ENCODE results near the gene IGFBP2. TPM values are rescaled to one million over a fixed set of nuclear protein-coding genes. Genes with fewer than 3 reads are reported as not detected.

Gene IGFBP2
- total RNA-seq, 4 donors from 2014 or later: 126 to 243 (median 153) TPM

- DNase-seq (ENCODE audit: low spot score): no peak
- ATAC-seq (ENCODE audit: low FRiP score): no peak
- no peak for TF ChIP-seq CTCF (IDR thresholded peaks at IDR 0.05)
These were observed 28.6 kb downstream of the IGFBP2 start for GRCh38 chr2:216661639-216662375.

- no peak for ATAC-seq (ENCODE audit: low FRiP score)
- no peak for TF ChIP-seq CTCF (IDR thresholded peaks at IDR 0.05)
- DNase-seq (ENCODE audit: low spot score): no peak
These were observed 29.9 kb downstream of the IGFBP2 start for GRCh38 chr2:216663106-216663505.

GRCh38 chr2:216663846-216664245, 30.6 kb downstream of the IGFBP2 start:
- ATAC-seq (ENCODE audit: low FRiP score) (no peak), DNase-seq (ENCODE audit: low spot score) (no peak)
- TF ChIP-seq CTCF (IDR thresholded peaks at IDR 0.05): no peak

GRCh38 chr2:216664593-216665034, 31.4 kb downstream of the IGFBP2 start:
- DNase-seq (ENCODE audit: low spot score) (no peak), ATAC-seq (ENCODE audit: low FRiP score) (peak; percentile 57)
- TF ChIP-seq CTCF (IDR thresholded peaks at IDR 0.05): no peak

GRCh38 chr2:216665242-216665641, 32.0 kb downstream of the IGFBP2 start:
- no peak for TF ChIP-seq CTCF (IDR thresholded peaks at IDR 0.05)
- peak; percentile 12 for ATAC-seq (ENCODE audit: low FRiP score)
- no peak for DNase-seq (ENCODE audit: low spot score)

- no peak for ATAC-seq (ENCODE audit: low FRiP score)
- DNase-seq (ENCODE audit: low spot score): no peak
- TF ChIP-seq CTCF (IDR thresholded peaks at IDR 0.05): no peak
These were observed 32.5 kb downstream of the IGFBP2 start for GRCh38 chr2:216665717-216666116.
